A549 (cell line): ENCODE data around the gene KHDRBS2. TPM values are rescaled to one million over a fixed set of nuclear protein-coding genes. Genes with fewer than 3 reads are reported as not detected.

Source experiments
- ATAC-seq, 2 experiments: fragments of 200-7000 bp in 1 of 2; fragments of >200 bp in 1 of 2; cut with Nextera tagmentation in 1 of 2; cut with Tn5 transposase in 1 of 2; 3 replicates each; pipeline versions ENCODE4 v1.8.0 to v1.9.1; 2018 to 2020; ENCODE audit warnings: mild to moderate bottlenecking in 1 of 2, moderate library complexity in 1 of 2
- CTCF ChIA-PET: fragments of 300-600 bp; sonication (Branson Sonifier 250); formaldehyde crosslinking; extraction: SDS; loops from one replicate; lab custom pipeline; 2021; ENCODE audit warnings: antibody characterized with exemption, inconsistent platforms; lab: Yijun Ruan, JAX
- POLR2A ChIA-PET: fragments of 350-600 bp; formaldehyde crosslinking; extraction: SDS; loops from one replicate; lab custom pipeline; 2021; ENCODE audit warnings: antibody characterized with exemption, inconsistent platforms; lab: Yijun Ruan, JAX
- DNase-seq, 2 experiments: peaks; one replicate each; pipeline versions ENCODE4 v3.0.0 to v3.0.0-alpha.2; 2011 to 2016; ENCODE audit warnings: low read depth in 1 of 2, low spot score in 1 of 2
- FAIRE-seq: peaks from 2 replicates; lab custom pipeline; 2011; peaks lifted over from hg19 to GRCh38; lab: Jason Lieb, UNC
- H3K27ac ChIP-seq, 2 experiments: fragments of >200 bp; sonication (Bioruptor Twin); formaldehyde crosslinking; 3 replicates each; pipeline ENCODE4 v1.5.1; 2016 to 2017
- H3K4me1 ChIP-seq: fragments of >200 bp; sonication (Bioruptor Twin); formaldehyde crosslinking; 3 replicates; pipeline ENCODE4 v1.6.1; 2016
- H3K4me2 ChIP-seq: fragments of >200 bp; sonication (Bioruptor Twin); formaldehyde crosslinking; 3 replicates; pipeline ENCODE4 v1.6.1; 2016
- H3K4me3 ChIP-seq: fragments of >200 bp; sonication (Bioruptor Twin); formaldehyde crosslinking; 3 replicates; pipeline ENCODE4 v1.5.1; 2016
- H3K9me3 ChIP-seq: fragments of >200 bp; sonication (Bioruptor Twin); formaldehyde crosslinking; 3 replicates; pipeline ENCODE4 v1.6.1; 2016
- CEBPB ChIP-seq, 2 experiments: fragments of >200 bp in 1 of 2; sonication (Bioruptor Twin) in 1 of 2; formaldehyde crosslinking in 1 of 2; IDR thresholded peaks; 2 replicates each; pipeline ENCODE4 v1.6.1; 2012 to 2016
- CHD2 ChIP-seq: fragments of 150-350 bp; IDR thresholded peaks from 2 replicates; pipeline ENCODE4 v1.6.1; 2014; ENCODE audit warnings: low read length; ENCODE audit not compliant: partially characterized antibody
- CHD4 ChIP-seq: fragments of 200-600 bp; sonication (generic); IDR thresholded peaks from 2 replicates; pipeline ENCODE4 v1.6.1; 2016; ENCODE audit warnings: antibody characterized with exemption, mild to moderate bottlenecking, borderline replicate concordance
- FOSL2 ChIP-seq, 2 experiments: fragments of 450-650 bp in 1 of 2; fragments of >200 bp in 1 of 2; sonication (Bioruptor Twin) in 1 of 2; formaldehyde crosslinking; IDR thresholded peaks; 2 replicates each; pipeline versions ENCODE4 v1.5.0 to v1.6.1; 2016 to 2020; ENCODE audit warnings: mild to moderate bottlenecking in 1 of 2, moderate library complexity in 1 of 2
- GATA3 ChIP-seq: IDR thresholded peaks from 2 replicates; pipeline ENCODE4 v1.6.1; 2012; ENCODE audit warnings: borderline replicate concordance
- HOXA7 ChIP-seq: fragments of 250-450 bp; sonication (Bioruptor Pico); IDR thresholded peaks from 2 replicates; pipeline ENCODE4 v1.5.0; 2020; ENCODE audit warnings: mild to moderate bottlenecking, moderate library complexity
- HOXB5 ChIP-seq: fragments of 250-450 bp; sonication (Bioruptor Pico); IDR thresholded peaks from 2 replicates; pipeline ENCODE4 v1.5.0; 2020; ENCODE audit warnings: mild to moderate bottlenecking, moderate library complexity
- KDM5A ChIP-seq: fragments of 200-600 bp; sonication (generic); IDR thresholded peaks from 2 replicates; pipeline ENCODE4 v1.6.1; 2016; ENCODE audit warnings: antibody characterized with exemption, mild to moderate bottlenecking
- MYC ChIP-seq: IDR thresholded peaks from 2 replicates; pipeline ENCODE4 v1.6.1; 2012; ENCODE audit warnings: mild to moderate bottlenecking, inconsistent platforms, low read length, improper control_type of control experiment, borderline replicate concordance
- POLR2AphosphoS2 ChIP-seq: conservative IDR thresholded peaks from 2 replicates; pipeline ENCODE4 v1.6.1; 2012; ENCODE audit warnings: low read length, improper control_type of control experiment, inconsistent platforms
- RAD21 ChIP-seq, 2 experiments: fragments of >200 bp in 1 of 2; sonication (Bioruptor Twin) in 1 of 2; formaldehyde crosslinking in 1 of 2; IDR thresholded peaks in 1 of 2; conservative IDR thresholded peaks in 1 of 2; 2 replicates in 1 of 2; 3 replicates in 1 of 2; pipeline ENCODE4 v1.6.1; 2012 to 2018; ENCODE audit warnings: inconsistent platforms in 1 of 2
- RARB ChIP-seq: fragments of 250-450 bp; sonication (Bioruptor Pico); IDR thresholded peaks from 2 replicates; pipeline ENCODE4 v1.8.0; 2021; ENCODE audit warnings: mild to moderate bottlenecking, moderate library complexity
- RCOR1 ChIP-seq: fragments of 150-350 bp; IDR thresholded peaks from 2 replicates; pipeline ENCODE4 v1.6.1; 2014; ENCODE audit warnings: antibody characterized with exemption, low read length, low read depth
- REST ChIP-seq: fragments of 200-600 bp; sonication (generic); IDR thresholded peaks from 2 replicates; pipeline ENCODE4 v1.6.1; 2016; ENCODE audit warnings: antibody characterized with exemption, mild to moderate bottlenecking, moderate library complexity
- RNF2 ChIP-seq: fragments of 200-600 bp; sonication (generic); IDR thresholded peaks from 2 replicates; pipeline ENCODE4 v1.6.1; 2016; ENCODE audit warnings: low read depth, mild to moderate bottlenecking, antibody characterized with exemption, moderate library complexity, borderline replicate concordance
- ZFP36 ChIP-seq: fragments of 450-650 bp; IDR thresholded peaks from 2 replicates; pipeline ENCODE4 v1.6.1; 2014; ENCODE audit warnings: borderline replicate concordance; ENCODE audit not compliant: partially characterized antibody
- ZNF302 ChIP-seq: fragments of 250-450 bp; sonication (Bioruptor Pico); IDR thresholded peaks from 2 replicates; pipeline ENCODE4 v1.9.0; 2021; ENCODE audit warnings: inconsistent platforms, mild to moderate bottlenecking, moderate library complexity
- ZSCAN20 ChIP-seq: fragments of 250-450 bp; sonication (Bioruptor Pico); IDR thresholded peaks from 2 replicates; pipeline ENCODE4 v1.8.0; 2022; ENCODE audit warnings: mild to moderate bottlenecking, moderate library complexity
- WGBS: methylation state at CpG from one replicate; pipeline ENCODE4 v1.1.6; 2017; ENCODE audit errors: missing lambda C conversion rate; 5-methylcytosine and 5-hydroxymethylcytosine counted together
- polyA plus RNA-seq, 4 experiments: library from polyadenylated mRNA; depleted of rRNA in 3 of 4; stranded (reverse); fragments of >200 nt; fragmentation: RNase III in 1 of 4; extraction: RNeasy Plus Mini Kit Qiagen cat#74134 plus additional on column Dnase treatment in 1 of 4; gene quantifications; 2 replicates in 3 of 4; 3 replicates in 1 of 4; pipeline ENCODE4 v1.2.3, GENCODE V29; 2011 to 2017
- TF ChIP-seq, protein P1 (sequence below): IDR thresholded peaks from 2 replicates; pipeline ENCODE4 v1.6.1; 2012; ENCODE audit warnings: low read depth, borderline replicate concordance
- TF ChIP-seq, protein P2 (sequence below): fragments of >200 bp; sonication (Bioruptor Twin); formaldehyde crosslinking; IDR thresholded peaks from 2 replicates; pipeline ENCODE4 v1.6.1; 2016
- TF ChIP-seq, protein P3 (sequence below): fragments of 150-350 bp; IDR thresholded peaks from 2 replicates; pipeline ENCODE4 v1.6.1; 2014; ENCODE audit warnings: low read depth, mild to moderate bottlenecking, low read length

Gene KHDRBS2
- polyA plus RNA-seq, 2 of the 4 experiments (the other 2 are of a cell fraction), result not detected

DNA sequence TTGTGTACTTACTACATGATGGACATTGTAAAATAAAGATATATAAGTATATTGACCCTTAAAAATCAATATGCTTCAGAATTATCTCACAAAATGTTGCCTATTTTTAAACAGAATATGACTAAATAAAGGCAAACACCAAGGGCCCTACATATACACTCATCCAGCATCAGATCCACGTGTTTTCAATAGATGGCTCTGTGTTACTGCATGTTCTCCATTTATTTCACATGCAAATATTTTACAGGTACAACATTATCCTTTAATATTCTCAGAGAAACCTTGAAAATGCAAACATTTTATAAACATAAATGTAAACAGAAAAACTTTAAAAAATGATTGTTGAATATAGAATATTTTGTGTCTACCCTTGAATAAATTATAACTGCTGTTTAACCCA lies 2.9 kb upstream of the KHDRBS2 start (continued):
- TF ChIP-seq, protein P1, sequence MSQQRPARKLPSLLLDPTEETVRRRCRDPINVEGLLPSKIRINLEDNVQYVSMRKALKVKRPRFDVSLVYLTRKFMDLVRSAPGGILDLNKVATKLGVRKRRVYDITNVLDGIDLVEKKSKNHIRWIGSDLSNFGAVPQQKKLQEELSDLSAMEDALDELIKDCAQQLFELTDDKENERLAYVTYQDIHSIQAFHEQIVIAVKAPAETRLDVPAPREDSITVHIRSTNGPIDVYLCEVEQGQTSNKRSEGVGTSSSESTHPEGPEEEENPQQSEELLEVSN, result no peak

DNA sequence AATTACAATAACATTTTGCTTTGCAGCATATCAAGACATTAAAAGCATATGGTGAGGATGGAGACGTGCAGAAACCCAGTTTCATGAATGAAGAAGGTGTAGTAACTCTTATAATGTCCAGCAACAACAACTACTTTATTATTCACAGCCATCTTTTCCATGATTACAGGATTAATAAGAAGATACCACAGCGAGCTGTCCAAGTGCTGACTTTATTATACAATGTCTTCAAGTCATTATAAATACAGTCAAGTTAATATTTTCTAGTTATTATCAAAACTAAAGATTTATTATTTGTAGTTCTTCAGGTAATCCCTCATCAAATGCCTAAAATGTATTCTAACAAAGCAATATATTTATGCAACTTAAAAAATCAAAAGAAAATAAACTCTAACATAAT lies 2.5 kb upstream of the KHDRBS2 start:
- no peak overlapping the region for H3K27ac ChIP-seq
- no peak overlapping the region for H3K4me3 ChIP-seq
- WGBS, result 0% methylated on average over 2 of the region's 2 CpGs
- H3K9me3 ChIP-seq, result no peaks in the 10 kb centered on the region
- H3K4me2 ChIP-seq, result no peak overlapping the region
- no peak for ATAC-seq
- DNase-seq, result no peak
- H3K4me1 ChIP-seq, result no peaks in the 10 kb centered on the region
- no peak for TF ChIP-seq CHD2
- TF ChIP-seq, all 56 proteins: peak for 0
- ChIA-PET POLR2A (no interaction called here), CTCF (no interaction called here)
- no peak for FAIRE-seq

DNA sequence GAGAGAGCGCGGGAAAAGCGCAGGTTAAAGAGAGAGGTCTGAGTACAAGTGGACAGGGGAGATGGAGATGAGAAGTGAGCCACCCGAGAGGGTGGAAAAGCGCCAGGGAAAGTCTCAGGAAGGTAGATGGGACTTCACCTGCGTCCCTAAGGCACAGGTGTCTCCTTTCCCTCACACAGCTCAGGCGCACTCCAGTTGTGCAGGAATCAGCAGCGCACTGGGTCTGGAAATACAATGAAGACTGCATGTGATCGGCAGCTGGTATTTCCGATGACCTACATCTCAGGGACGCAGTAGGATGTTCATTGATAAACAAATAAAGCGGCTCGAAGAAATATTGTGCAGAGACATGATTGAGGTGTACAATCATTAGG lies 432 bp upstream of the KHDRBS2 start:
- H3K4me2 ChIP-seq, result peak overlapping the region; percentile 51; the same call in 2 of the 3 replicates
- no peak for FAIRE-seq
- WGBS, result 2% methylated on average over 13 of the region's 13 CpGs
- no peak overlapping the region for H3K27ac ChIP-seq
- CTCF ChIA-PET, result no interaction called here
- H3K9me3 ChIP-seq, result no peaks in the 10 kb centered on the region
- H3K4me1 ChIP-seq, result no peaks in the 10 kb centered on the region
- TF ChIP-seq RCOR1, result no peak
- DNase-seq, result no peak
- no peak; a peak in 1 of 6 replicates for ATAC-seq
- POLR2A ChIA-PET, result no interaction called here
- H3K4me3 ChIP-seq, result no peak overlapping the region

- no peak for DNase-seq
- CTCF ChIA-PET, result no interaction called here
- H3K4me2 ChIP-seq, result no peak overlapping the region
- TF ChIP-seq CEBPB (IDR thresholded peaks at IDR 0.05), result no peak
- TF ChIP-seq CHD4, result no peak
- TF ChIP-seq, protein P2, sequence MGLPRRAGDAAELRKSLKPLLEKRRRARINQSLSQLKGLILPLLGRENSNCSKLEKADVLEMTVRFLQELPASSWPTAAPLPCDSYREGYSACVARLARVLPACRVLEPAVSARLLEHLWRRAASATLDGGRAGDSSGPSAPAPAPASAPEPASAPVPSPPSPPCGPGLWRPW, result no peak
- no peak for TF ChIP-seq HOXA7 (CRISPR knock-in tag)
- no peak for TF ChIP-seq KDM5A
- no peak for TF ChIP-seq RNF2
- no peak for TF ChIP-seq HOXB5 (CRISPR knock-in tag)
- TF ChIP-seq ZSCAN20 (CRISPR knock-in tag), result no peak
- TF ChIP-seq ZFP36, result no peak
- POLR2A ChIA-PET, result no interaction called here
- H3K9me3 ChIP-seq, result no peaks in the 10 kb centered on the region
- FAIRE-seq, result no peak
- WGBS, result 7% methylated on average over 2 of the region's 2 CpGs
- ATAC-seq, result no peak
- H3K4me1 ChIP-seq, result no peaks in the 10 kb centered on the region
- no peak overlapping the region for H3K27ac ChIP-seq
- H3K4me3 ChIP-seq, result no peak overlapping the region
Observed at GRCh38 chr6:62284725-62285124, 1.3 kb downstream of the KHDRBS2 start.

- ATAC-seq (no peak), DNase-seq (peak; percentile 0 to 20), FAIRE-seq (no peak)
- Histone ChIP-seq H3K4me1 (no peaks in the 10 kb centered on the region), H3K4me2 (no peak overlapping the region), H3K4me3 (no peak overlapping the region), H3K9me3 (no peaks in the 10 kb centered on the region), H3K27ac (no peak overlapping the region)
- WGBS, result 46% methylated on average over 2 of the region's 2 CpGs
- ChIA-PET CTCF (interaction anchor here (0.7 kb wide), 1 partner anchor 18 kb away, joined by 3 read pairs; no protein-coding TSS in a partner anchor), POLR2A (no interaction called here)
- no peak for TF ChIP-seq KDM5A
- TF ChIP-seq RAD21 (conservative IDR thresholded peaks at IDR 0.05 in 1 of 2, IDR thresholded peaks at IDR 0.05 in 1 of 2), result peak; percentile 9 to 22; a peak in 2 of 5 replicates
- no peak for TF ChIP-seq FOSL2 (IDR thresholded peaks at IDR 0.05)
- no peak for TF ChIP-seq FOSL2 (CRISPR knock-in tag; IDR thresholded peaks at IDR 0.05)
- TF ChIP-seq ZNF302, result no peak
- no peak for TF ChIP-seq HOXB5 (CRISPR knock-in tag)
- TF ChIP-seq POLR2AphosphoS2, result no peak
- TF ChIP-seq, protein P3, sequence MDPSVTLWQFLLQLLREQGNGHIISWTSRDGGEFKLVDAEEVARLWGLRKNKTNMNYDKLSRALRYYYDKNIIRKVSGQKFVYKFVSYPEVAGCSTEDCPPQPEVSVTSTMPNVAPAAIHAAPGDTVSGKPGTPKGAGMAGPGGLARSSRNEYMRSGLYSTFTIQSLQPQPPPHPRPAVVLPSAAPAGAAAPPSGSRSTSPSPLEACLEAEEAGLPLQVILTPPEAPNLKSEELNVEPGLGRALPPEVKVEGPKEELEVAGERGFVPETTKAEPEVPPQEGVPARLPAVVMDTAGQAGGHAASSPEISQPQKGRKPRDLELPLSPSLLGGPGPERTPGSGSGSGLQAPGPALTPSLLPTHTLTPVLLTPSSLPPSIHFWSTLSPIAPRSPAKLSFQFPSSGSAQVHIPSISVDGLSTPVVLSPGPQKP, result no peak
- no peak for TF ChIP-seq REST
- no peak for TF ChIP-seq RARB (CRISPR knock-in tag)
- no peak for TF ChIP-seq RCOR1
- TF ChIP-seq GATA3, result no peak
- TF ChIP-seq MYC, result no peak
Observed at GRCh38 chr6:62283796-62284411, 2.1 kb downstream of the KHDRBS2 start.
